Stimulated activated naive CD4-positive, alpha-beta T cell (primary cell): Measurements from ENCODE around the gene JMJD8.
A peak's percentile ranks its signal among the peaks of the same experiment; 100 is the strongest.

Source experiments
- DNase-seq, 6 experiments: peaks; one replicate each; lab custom pipeline; 2025; lab: John Stamatoyannopoulos, UW

The JMJD8 gene

DNA sequence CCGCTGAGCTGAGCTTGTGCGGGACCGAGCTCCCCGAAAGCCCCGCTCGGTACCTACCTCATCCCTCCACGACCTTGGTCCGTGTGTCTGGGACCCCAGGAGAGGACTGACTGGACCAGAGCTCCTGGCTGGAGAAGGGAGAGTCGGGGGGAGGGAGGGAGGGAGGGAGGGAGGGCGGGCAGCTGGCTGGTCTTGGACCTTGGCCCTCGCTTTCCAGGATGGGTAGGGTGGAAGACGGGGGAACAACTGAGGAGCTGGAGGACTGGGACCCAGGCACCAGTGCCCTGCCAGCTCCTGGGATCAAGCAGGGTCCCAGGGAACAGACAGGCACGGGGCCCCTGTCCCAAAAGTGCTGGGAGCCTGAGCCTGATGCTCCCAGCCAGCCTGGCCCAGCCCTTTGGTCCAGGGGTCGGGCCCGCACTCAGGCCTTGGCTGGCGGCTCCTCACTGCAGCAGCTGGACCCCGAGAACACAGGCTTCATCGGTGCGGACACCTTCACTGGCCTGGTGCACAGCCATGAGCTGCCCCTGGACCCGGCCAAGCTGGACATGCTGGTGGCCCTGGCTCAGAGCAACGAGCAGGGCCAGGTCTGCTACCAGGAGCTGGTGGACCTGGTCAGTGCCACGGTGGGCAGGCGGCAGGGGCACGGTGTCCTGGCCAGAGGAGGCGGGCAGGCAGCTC, 8.1 kb downstream of the JMJD8 start:
- no peak for DNase-seq

GRCh38 chr16:674968-675883, 8.9 kb downstream of the JMJD8 start, which contains the start of gene RHBDL1:
Gene RHBDL1, plus strand, starts transcription at chr16:675671. Its CDS starts 120 bp downstream, at chr16:675791.
- DNase-seq, result peak in 1 of 6 experiments; percentile 16

GRCh38 chr16:674214-674881, 9.8 kb downstream of the JMJD8 start:
- no peak for DNase-seq

DNA sequence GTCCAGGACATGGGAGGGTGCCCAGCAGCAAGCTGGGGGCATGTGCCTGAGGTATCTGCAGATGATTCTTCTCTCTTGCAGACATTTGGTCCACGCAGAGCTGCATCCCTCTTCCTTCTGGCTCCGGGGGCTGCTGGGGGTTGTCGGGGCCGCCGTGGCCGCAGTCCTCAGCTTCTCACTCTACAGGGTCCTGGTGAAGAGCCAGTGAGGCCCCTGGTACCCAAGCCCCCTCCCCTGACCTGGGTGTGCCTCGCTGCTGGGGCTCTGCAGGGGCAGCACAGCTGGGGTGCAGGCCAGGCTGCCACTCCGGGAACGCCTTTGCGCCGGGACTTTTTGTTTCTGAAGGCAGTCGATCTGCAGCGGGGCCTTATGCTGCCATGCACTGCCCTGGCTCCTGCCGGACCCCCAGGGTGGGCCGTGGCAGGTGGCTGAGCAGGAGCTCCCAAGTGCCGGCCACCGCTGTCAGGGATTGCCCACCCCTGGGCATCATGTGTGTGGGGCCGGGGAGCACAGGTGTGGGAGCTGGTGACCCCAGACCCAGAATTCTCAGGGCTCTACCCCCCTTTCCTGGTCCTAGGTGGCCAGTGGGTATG, 10.6 kb downstream of the JMJD8 start:
- no peak for DNase-seq

DNA sequence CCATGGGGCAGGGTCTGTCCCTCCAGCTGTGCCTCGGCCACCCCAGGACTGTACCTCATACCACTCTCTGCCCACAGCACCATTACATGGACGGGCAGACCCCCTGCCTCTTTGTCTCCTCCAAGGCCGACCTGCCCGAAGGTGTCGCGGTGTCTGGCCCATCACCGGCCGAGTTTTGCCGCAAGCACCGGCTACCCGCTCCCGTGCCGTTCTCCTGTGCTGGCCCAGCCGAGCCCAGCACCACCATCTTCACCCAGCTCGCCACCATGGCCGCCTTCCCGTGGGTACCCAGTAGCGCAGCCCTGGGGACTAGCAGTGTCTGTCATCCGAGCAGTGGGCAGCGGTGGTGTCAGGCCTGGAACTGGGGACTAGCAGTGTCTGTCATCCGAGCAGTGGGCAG, 11.3 kb downstream of the JMJD8 start:
- no peak for DNase-seq

DNA sequence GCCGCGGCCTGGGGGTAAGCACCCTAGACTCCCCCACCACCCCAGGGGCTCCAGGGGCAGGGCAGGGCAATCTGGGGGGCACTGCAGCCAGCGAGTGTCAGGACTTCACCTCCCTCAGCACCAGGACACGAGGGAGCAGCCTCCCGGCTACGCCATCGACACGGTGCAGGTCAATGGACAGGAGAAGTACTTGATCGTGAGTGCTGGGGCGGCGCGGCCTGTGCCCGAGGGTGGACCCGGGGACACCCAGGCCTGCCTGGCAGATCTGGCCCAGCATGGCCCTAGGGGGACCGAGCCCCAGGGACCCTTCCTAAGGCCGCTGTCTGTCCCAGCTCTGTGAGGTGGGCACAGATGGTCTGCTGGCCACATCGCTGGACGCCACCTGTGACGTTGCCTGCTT, 11.8 kb downstream of the JMJD8 start:
- DNase-seq, result no peak

DNA sequence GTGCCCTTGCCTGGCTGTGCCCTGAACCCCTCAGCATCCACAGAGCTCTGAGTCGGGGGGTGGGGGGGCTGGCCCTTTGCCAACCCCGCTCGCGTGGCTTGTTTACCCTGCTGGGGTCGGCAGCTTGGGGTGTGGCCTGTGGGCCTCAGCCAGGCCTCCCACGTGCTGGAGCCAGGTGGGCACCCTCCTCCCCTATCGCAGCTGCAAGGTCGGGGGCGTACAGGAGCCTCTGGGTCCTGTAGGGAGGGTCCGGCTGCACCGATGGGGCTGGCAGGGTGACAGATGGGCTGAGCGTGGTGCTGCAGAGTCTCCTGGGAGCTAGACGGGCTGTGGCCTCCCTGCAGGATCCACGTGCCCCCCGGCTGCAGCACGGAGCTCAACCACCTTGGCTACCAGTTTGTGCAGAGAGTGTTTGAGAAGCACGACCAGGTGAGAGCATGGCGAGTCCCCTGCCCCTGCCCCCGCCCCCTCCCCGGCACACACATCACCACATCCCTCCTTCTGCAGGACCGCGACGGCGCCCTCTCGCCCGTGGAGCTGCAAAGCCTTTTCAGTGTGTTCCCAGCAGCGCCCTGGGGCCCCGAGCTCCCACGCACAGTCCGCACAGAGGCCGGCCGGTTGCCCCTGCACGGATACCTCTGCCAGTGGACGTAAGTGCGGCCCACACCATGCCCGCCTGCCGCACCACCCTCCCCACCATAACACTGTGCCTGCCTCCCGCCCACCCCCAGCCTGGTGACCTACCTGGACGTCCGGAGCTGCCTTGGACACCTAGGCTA, 12.6 kb downstream of the JMJD8 start:
- DNase-seq, result no peak

DNA sequence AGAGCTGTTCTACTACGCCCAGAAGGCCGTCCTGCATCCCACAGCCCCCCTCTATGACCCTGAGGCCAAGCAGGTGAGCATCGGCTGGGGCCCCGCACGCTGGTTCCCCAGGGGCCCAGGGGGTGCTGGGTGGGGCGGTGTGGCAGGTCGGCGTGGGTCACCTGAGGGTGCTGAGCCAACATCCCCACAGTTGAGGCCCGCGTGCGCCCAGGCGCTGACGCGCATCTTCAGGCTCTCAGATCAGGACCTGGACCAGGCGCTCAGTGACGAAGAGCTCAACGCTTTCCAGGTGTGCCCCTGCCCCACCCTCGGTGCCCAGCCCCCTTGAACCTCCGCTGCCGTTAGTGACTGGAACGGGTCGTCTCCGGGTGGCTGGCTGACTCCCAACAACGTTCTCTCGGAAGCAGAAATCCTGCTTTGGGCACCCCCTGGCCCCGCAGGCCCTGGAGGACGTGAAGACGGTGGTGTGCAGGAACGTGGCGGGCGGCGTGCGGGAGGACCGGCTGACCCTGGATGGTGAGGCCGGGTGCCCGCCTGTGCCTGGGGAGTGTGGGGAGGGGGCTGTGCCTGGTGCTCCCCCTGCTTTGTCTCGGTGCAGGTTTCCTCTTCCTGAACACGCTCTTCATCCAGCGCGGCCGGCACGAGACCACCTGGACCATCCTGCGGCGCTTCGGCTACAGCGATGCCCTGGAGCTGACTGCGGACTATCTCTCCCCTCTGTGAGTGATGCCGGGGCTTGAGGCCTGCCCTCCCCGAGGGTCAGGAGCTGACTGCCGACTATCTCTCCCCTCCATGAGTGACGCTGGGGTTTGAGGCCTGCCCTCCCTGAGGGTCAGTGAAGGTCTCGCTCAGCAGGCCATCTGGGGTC, 13.4 kb downstream of the JMJD8 start:
- DNase-seq, result no peak

- no peak for DNase-seq
Observed at GRCh38 chr16:669666-670065, 14.5 kb downstream of the JMJD8 start.

DNA sequence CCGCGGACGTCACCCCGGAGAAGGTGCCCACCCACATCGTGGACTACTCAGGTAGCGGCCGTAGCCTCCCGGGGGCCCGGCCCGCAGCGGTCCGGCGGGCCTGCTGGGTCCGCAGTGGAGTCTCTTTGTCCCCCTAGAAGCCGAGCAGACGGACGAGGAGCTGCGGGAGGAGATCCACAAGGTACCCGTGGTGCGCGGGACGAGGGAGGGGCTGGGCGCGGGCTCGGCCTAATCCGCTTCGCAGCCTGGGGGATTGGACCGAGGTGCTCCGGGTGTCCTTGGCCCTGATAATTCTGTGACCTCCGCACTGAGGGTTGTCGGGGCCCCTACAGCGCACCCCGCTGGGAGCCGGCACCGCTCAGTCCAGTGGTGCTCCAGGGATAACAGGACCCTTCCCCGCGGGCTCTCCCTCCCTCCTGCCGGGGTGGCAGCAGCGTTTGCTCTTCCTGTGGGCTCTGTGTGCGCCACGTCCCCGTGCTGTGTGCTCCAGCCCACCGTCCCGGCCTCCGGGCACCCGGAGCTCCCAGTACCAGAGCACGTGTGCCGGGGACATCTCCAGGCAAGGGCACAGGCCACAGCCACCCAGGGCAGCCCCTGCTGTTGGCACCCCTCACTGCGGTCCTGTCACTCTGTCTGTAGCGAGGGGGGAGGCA, 15.5 kb downstream of the JMJD8 start:
- peak in 2 of 6 experiments; percentile 32 for DNase-seq

DNA sequence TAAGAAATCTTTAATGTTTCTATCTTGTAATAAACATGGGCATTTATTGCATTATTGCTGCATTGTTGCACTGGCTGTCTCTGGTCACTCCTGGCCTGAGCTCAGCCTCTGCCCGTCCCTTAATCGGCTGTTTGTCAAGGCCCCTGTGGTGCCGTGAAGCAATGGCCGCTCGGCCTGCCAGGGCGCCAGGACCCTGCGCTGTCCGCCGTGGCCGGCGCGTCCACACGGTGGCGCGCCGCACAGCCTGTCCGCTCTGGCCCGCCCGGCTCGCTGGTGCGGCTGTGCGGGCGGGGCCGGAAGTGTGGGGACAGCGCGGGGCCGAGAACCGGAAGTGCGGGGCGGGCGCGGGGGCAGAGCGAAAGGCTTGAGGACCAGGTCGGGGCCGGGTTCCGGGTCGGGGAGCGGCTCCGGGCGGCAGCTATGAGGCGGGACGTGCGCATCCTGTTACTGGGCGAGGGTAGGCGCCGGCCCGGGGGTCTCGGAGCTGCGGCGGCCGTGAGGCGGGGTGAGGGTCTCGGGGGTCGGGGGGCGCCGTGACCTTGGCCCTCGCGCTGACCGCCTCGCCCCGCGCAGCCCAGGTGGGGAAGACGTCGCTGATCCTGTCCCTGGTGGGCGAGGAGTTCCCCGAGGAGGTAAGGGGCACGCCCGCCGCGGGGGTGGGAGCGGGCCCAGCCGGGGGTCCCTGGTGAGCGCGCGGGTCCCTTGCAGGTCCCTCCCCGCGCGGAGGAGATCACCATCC, 16.2 kb downstream of the JMJD8 start, which contains the start of gene RHOT2:
Gene RHOT2 (plus strand): TSS at position 353 of the 739 bp plus-strand sequence. CDS start 68 bp downstream, at position 421.
- peak; percentile 71 to 88 (median 80) for DNase-seq

DNA sequence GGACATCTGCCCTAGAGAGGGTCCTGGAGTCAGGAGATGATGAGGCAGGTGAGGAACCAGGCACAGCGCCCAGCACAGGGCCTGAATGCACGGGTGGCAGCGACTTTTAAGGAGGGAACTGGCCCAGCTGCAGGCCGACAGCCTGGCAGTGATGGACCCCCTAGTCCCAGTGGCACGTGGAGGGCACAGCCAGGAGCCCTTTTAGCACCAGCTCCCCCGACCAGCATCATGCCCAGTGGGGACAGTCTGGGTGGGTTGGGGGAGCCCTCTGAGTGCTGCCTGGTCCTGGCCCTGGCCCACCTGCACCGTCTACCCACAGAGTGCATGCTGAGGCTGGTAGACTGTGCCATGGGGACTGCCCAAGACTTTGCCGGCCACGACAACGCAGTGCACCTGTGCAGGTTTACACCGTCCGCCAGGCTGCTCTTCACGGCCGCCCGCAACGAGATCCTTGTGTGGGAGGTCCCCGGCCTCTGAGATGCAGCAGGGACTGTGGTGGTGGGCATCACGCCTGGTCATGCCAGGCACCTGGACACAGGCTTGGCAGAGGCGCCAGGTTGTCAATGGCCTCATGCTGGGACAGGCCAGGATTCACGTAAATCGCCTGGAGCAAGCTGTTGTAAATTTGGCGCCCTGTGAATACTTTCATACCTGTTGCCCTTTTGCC, 16.9 kb downstream of the JMJD8 start:
- DNase-seq, result no peak

DNA sequence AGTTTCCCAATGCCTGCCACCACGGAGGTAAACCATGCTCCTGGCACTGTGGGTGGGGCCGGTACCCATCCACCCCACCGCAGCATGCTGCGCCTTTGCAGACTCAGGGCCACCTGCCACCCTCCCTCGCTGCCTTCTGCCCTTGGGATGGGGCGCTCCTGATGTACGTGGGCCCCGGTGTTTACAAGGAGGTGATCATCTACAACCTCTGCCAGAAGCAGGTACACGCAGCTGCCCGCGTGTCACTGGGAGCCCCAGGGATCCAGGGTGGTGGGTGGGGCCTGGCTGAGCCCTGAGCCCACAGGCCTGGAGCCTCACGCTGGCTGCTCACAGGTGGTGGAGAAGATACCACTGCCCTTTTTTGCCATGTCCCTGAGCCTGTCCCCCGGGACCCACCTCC, 17.6 kb downstream of the JMJD8 start:
- no peak for DNase-seq

GRCh38 chr16:662597-662996, 21.5 kb downstream of the JMJD8 start:
- DNase-seq, result no peak

DNA sequence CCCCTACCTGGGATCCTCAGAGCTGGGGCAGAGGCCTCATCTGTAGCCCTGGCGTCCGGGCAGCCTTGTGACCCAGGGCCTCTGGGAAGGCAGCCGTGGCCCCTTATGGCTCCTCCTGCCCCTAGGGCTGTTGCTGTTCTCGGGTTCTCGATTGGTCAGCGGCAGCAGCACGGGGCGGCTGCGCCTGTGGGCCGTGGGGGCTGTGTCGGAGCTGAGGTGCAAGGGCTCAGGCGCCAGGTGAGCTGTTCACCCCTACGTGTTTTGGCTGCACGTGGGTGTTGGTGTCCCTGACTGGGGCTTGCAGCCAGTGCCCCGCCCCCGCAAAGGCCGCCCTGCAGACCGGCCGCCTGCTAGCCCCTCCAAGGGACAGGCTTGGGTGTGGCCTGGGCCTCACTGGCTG, 22.0 kb downstream of the JMJD8 start:
- DNase-seq, result no peak

DNA sequence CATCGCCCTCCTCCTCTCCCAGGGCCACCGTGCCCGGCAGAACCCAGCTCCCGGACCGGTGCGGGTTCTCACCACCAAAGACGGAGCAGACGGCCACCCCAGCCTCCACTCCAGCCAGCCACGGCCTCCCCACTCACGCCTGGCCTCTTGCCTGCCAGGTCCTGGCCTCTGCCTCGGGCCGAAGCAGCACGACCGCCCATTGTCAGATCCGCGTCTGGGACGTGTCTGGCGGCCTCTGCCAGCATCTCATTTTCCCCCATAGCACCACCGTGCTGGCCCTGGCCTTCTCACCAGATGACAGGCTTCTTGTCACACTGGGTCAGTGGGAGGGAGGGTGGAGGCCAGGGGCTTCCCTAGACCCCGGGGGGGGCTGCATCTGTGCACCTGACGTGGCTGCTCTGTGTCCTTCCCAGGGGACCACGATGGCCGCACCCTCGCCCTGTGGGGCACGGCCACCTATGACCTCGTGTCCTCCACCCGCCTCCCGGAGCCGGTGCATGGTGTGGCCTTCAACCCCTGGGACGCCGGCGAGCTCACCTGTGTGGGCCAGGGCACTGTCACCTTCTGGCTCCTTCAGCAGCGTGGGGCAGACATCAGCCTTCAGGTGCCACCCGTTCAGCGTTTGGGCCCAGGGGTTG, 22.8 kb downstream of the JMJD8 start:
- DNase-seq, result no peak

DNA sequence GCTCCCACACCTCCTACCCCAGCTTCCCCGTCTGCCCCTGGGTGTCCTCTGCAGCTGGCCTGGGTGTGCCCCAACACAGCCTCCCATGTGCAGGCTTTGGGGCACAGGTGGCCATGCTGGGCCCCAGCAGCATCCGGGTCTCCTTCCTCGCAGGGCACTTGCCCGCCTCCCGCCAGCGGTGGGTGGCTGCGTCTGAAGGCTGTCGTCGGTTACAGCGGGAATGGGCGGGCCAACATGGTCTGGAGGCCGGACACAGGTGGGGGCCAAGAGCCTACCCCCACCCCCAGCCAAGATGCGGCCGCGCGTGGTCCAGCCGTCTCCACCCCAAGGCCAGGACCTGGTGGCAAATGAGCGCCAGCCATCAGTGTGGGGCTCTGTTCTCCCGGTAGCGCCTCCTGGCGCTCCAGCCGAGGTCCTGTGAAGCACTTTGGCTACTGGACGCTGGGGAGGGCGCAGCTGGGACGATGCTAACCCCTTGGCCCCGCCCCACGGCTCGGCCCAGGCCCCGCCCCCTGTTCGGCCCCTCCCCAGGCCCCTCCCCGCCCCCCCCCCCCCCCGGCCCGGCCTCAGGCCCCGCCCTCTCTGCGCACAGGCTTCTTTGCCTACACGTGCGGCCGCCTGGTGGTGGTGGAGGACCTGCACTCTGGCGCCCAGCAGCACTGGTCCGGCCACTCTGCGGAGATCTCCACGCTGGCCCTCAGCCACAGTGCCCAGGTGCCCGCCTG, 23.5 kb downstream of the JMJD8 start:
- peak; percentile 33 to 81 (median 70) for DNase-seq
